IMR-90 (cell line): ENCODE measurements around the gene ZNF532. TPM values are rescaled to one million over a fixed set of nuclear protein-coding genes. Genes with fewer than 3 reads are reported as not detected.

Source experiments
- ATAC-seq: fragments of 200-7000 bp; cut with Tn5 transposase; 2 replicates; pipeline ENCODE4 v1.9.1; 2020; ENCODE audit warnings: low read depth, mild to moderate bottlenecking, moderate library complexity
- BruUV-seq: library from RNA; stranded (reverse); fragments of 400-500 nt; replicated peaks from 2 replicates; lab custom pipeline; 2021; lab: Mats Ljungman, UMichigan
- CTCF ChIA-PET: fragments of 300-600 bp; formaldehyde crosslinking; extraction: SDS; loops from one replicate; lab custom pipeline; 2021; ENCODE audit warnings: antibody characterized with exemption; lab: Yijun Ruan, JAX
- POLR2A ChIA-PET: fragments of 300-600 bp; sonication (Branson Sonifier 250); formaldehyde crosslinking; loops from one replicate; lab custom pipeline; 2022; ENCODE audit warnings: antibody characterized with exemption; ENCODE audit not compliant: unreplicated experiment; lab: Charles Lee
- DNase-seq: peaks from one replicate; pipeline ENCODE4 v3.0.0; 2013
- H2AFZ ChIP-seq: replicated peaks from 2 replicates; pipeline ENCODE3; 2013; ENCODE audit warnings: low read length, mild to moderate bottlenecking; ENCODE audit not compliant: poor library complexity
- H2AK5ac ChIP-seq: 2 replicates; pipeline ENCODE4 v1.6.1; 2013; ENCODE audit warnings: low read depth, low read length, inconsistent platforms
- H2AK9ac ChIP-seq: replicated peaks from 2 replicates; pipeline ENCODE3; 2013; ENCODE audit warnings: mild to moderate bottlenecking, low read depth, low read length, moderate library complexity; ENCODE audit not compliant: poor library complexity
- H2BK120ac ChIP-seq: 2 replicates; pipeline ENCODE4 v1.6.1; 2013; ENCODE audit warnings: low read depth, low read length, inconsistent platforms
- H2BK15ac ChIP-seq: 3 replicates; pipeline ENCODE4 v1.6.1; 2013; ENCODE audit warnings: low read depth, low read length, inconsistent platforms
- H2BK20ac ChIP-seq: 2 replicates; pipeline ENCODE4 v1.6.1; 2013; ENCODE audit warnings: low read depth, mild to moderate bottlenecking, inconsistent platforms, low read length, moderate library complexity
- H2BK5ac ChIP-seq: 2 replicates; pipeline ENCODE4 v1.6.1; 2013; ENCODE audit warnings: mild to moderate bottlenecking, low read depth, low read length, inconsistent platforms; ENCODE audit not compliant: poor library complexity, severe bottlenecking
- H3K14ac ChIP-seq: replicated peaks from 2 replicates; pipeline ENCODE4 v1.6.1; 2013; ENCODE audit warnings: low read depth, low read length, inconsistent platforms
- H3K18ac ChIP-seq: 2 replicates; pipeline ENCODE4 v1.6.1; 2013; ENCODE audit warnings: low read depth, low read length, control low read depth
- H3K23ac ChIP-seq: 2 replicates; pipeline ENCODE4 v1.6.1; 2013; ENCODE audit warnings: low read depth, low read length, inconsistent platforms
- H3K27ac ChIP-seq: 2 replicates; pipeline ENCODE4 v1.5.1; 2013; ENCODE audit warnings: mild to moderate bottlenecking, control low read depth, low read length; ENCODE audit not compliant: insufficient read depth
- H3K27me3 ChIP-seq: 2 replicates; pipeline ENCODE4 v1.6.1; 2013; ENCODE audit warnings: low read length; ENCODE audit not compliant: control insufficient read depth, insufficient read depth
- H3K36me3 ChIP-seq: 2 replicates; pipeline ENCODE4 v1.6.1; 2013; ENCODE audit warnings: low read length, mixed read lengths; ENCODE audit not compliant: control insufficient read depth, insufficient read depth
- H3K4ac ChIP-seq: 2 replicates; pipeline ENCODE4 v1.6.1; 2013; ENCODE audit warnings: low read depth, low read length, inconsistent platforms
- H3K4me1 ChIP-seq: 2 replicates; pipeline ENCODE4 v1.6.1; 2013; ENCODE audit warnings: low read length, mixed read lengths; ENCODE audit not compliant: control insufficient read depth, insufficient read depth
- H3K4me2 ChIP-seq: 2 replicates; pipeline ENCODE4 v1.6.1; 2013; ENCODE audit warnings: low read depth, mild to moderate bottlenecking, control low read depth, low read length, moderate library complexity
- H3K4me3 ChIP-seq: 2 replicates; pipeline ENCODE4 v1.5.1; 2013; ENCODE audit warnings: low read depth, mild to moderate bottlenecking, control low read depth, low read length, moderate library complexity; ENCODE audit not compliant: insufficient read depth
- H3K56ac ChIP-seq: 2 replicates; pipeline ENCODE4 v1.6.1; 2013; ENCODE audit warnings: low read length, inconsistent platforms; ENCODE audit not compliant: insufficient read depth; ENCODE audit errors: extremely low read depth
- H3K79me1 ChIP-seq, 2 experiments: 2 replicates each; pipeline ENCODE4 v1.6.1; 2013; ENCODE audit warnings: low read length in 2 of 2, inconsistent platforms in 1 of 2, low read depth in 1 of 2
- H3K9ac ChIP-seq: 2 replicates; pipeline ENCODE4 v1.6.1; 2013; ENCODE audit warnings: low read depth, low read length, control low read depth
- H3K9me1 ChIP-seq: 2 replicates; pipeline ENCODE4 v1.6.1; 2013; ENCODE audit warnings: low read length, inconsistent platforms; ENCODE audit not compliant: insufficient read depth
- H3K9me3 ChIP-seq: 2 replicates; pipeline ENCODE4 v1.6.1; 2013; ENCODE audit warnings: low read length; ENCODE audit not compliant: control insufficient read depth, insufficient read depth
- H4K20me1 ChIP-seq: 2 replicates; pipeline ENCODE4 v1.6.1; 2013; ENCODE audit warnings: low read length, inconsistent platforms; ENCODE audit not compliant: insufficient read depth
- H4K5ac ChIP-seq: 2 replicates; pipeline ENCODE4 v1.6.1; 2013; ENCODE audit warnings: mild to moderate bottlenecking, low read depth, low read length, control low read depth
- H4K8ac ChIP-seq, 2 experiments: 2 replicates each; pipeline ENCODE4 v1.6.1; 2013; ENCODE audit warnings: low read depth in 2 of 2, low read length in 2 of 2, control low read depth in 1 of 2, inconsistent platforms in 1 of 2
- H4K91ac ChIP-seq: 2 replicates; pipeline ENCODE4 v1.6.1; 2013; ENCODE audit warnings: low read depth, low read length, inconsistent platforms; ENCODE audit not compliant: insufficient read depth
- CHD1 ChIP-seq: IDR thresholded peaks from 2 replicates; pipeline ENCODE4 v1.6.1; 2012; ENCODE audit warnings: low read depth, low read length, improper control_type of control experiment
- WGBS, 2 experiments: methylation state at CpG; one replicate each; pipeline versions ENCODE4 v1.1.5 to v1.1.7; 2013; ENCODE audit warnings: missing lambda C conversion rate in 2 of 2; ENCODE audit not compliant: insufficient read length in 1 of 2; ENCODE audit errors: extremely low coverage in 2 of 2; 5-methylcytosine and 5-hydroxymethylcytosine counted together
- dilution Hi-C: fragments of 300-500 bp; cut with HindIII; formaldehyde crosslinking; loops from one replicate; pipeline ENCODE4 v1.14.3; 2018; ENCODE audit warnings: low sequenced_read_pairs; ENCODE audit not compliant: unreplicated experiment
- in situ Hi-C: fragments of 300-500 bp; cut with MboI; formaldehyde crosslinking; loops from 3 replicates; pipeline ENCODE4 v1.14.3; 2019; ENCODE audit warnings: low sequenced_read_pairs, inconsistent platforms, mixed read lengths
- intact Hi-C: fragments of 100-400 bp; cut with micrococcal nuclease; formaldehyde crosslinking; loops from 2 replicates; pipeline ENCODE4 v1.10.0; 2022
- polyA plus RNA-seq, 3 experiments: library from polyadenylated mRNA; depleted of rRNA; stranded (reverse); fragments of >200 nt; gene quantifications; 2 replicates each; pipeline ENCODE4 v1.2.3, GENCODE V29; 2012; ENCODE audit warnings: low replicate concordance in 1 of 3
- total RNA-seq: library from RNA; depleted of rRNA; stranded (reverse); fragments of >200 nt; gene quantifications from 2 replicates; pipeline ENCODE4 v1.2.3, GENCODE V29; 2012

The ZNF532 gene
- total and polyA plus RNA-seq, 2 of the 4 experiments (the other 2 are of a cell fraction) = 29.9 to 45.8 TPM

DNA sequence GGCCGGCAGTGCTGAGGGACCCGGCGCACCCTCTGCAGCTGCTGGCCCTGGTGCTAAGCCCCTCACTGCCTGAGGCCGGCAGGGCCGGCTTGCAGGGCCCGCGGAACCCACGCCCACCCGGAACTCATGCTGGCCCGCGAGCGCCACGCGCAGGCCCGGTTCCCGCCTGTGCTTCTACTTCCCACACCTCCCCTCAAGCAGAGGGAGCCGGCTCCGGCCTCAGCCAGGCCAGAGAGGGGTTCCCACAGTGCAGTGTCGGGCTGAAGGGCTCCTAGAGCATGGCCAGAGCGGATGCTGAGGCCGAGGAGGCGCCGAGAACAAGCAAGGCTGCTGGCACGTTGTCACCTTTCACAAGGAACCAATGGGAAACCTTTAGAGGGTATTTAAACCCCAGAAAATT, 36.8 kb upstream of the ZNF532 start:
- CTCF ChIA-PET = interaction anchor here (1.1 kb wide), 1 partner anchor 10 kb away, joined by 3 read pairs; no protein-coding TSS in a partner anchor
- dilution Hi-C loops = no loop called here
- no TSS peak for BruUV-seq

More for the DNA sequence above, 36.8 kb upstream of the ZNF532 start:
- H3K27me3 ChIP-seq = no peaks in the 10 kb centered on the region
- no peak overlapping the region for H2BK120ac ChIP-seq
- H3K79me1 ChIP-seq = no peaks in the 10 kb centered on the region
- no peak overlapping the region for H4K8ac ChIP-seq
- H3K9ac ChIP-seq = no peak overlapping the region
- no peak overlapping the region for H3K56ac ChIP-seq
- H3K4me2 ChIP-seq = no peak overlapping the region
- H3K4ac ChIP-seq = no peak overlapping the region
- no peak overlapping the region for H2BK20ac ChIP-seq
- in situ Hi-C loops (no loop called here), intact Hi-C loops (no loop called here)
- no peaks in the 10 kb centered on the region for H3K4me1 ChIP-seq
- H2AK5ac ChIP-seq = no peak overlapping the region
- no peaks in the 10 kb centered on the region for H4K20me1 ChIP-seq
- H3K14ac ChIP-seq = no peak overlapping the region
- H3K9me3 ChIP-seq = no peaks in the 10 kb centered on the region; the same call in 1 of the 2 replicates
- 89% methylated on average over 14 of the region's 24 CpGs; no CpG with 5 or more reads in 1 of the 2 experiments for WGBS, 2 experiments
- no peak for TF ChIP-seq CHD1
- H3K9me1 ChIP-seq = no peaks in the 10 kb centered on the region
- H2AFZ ChIP-seq = no peak overlapping the region
- no peak overlapping the region for H2AK9ac ChIP-seq
- no peak overlapping the region for H2BK5ac ChIP-seq
- DNase-seq (no peak), ATAC-seq (no peak)
- no peak overlapping the region for H4K91ac ChIP-seq
- H4K5ac ChIP-seq = no peak overlapping the region
- no peaks in the 10 kb centered on the region for H3K36me3 ChIP-seq
- no peak overlapping the region for H3K23ac ChIP-seq
- H3K27ac ChIP-seq = no peak overlapping the region
- POLR2A ChIA-PET = no interaction called here
- H3K18ac ChIP-seq = no peak overlapping the region
- H3K4me3 ChIP-seq = no peak overlapping the region
- no peak overlapping the region for H2BK15ac ChIP-seq
